A172 (cell line): ENCODE results near the gene PTPN5. TPM values are rescaled to one million over a fixed set of nuclear protein-coding genes. Genes with fewer than 3 reads are reported as not detected.
A peak's percentile ranks its signal among the peaks of the same experiment; 100 is the strongest.

ENCODE experiments used
- DNase-seq: peaks from one replicate; pipeline ENCODE4 v3.0.0-alpha.2; 2015; ENCODE audit warnings: low spot score
- total RNA-seq: library from RNA; depleted of rRNA; stranded (reverse); fragments of >200 nt; shearing (Covaris generic); gene quantifications from 2 replicates; pipeline ENCODE4 v1.2.3, GENCODE V29; 2014

PTPN5 gene
- total RNA-seq, 1 experiment from 2014 or later = not detected

DNA sequence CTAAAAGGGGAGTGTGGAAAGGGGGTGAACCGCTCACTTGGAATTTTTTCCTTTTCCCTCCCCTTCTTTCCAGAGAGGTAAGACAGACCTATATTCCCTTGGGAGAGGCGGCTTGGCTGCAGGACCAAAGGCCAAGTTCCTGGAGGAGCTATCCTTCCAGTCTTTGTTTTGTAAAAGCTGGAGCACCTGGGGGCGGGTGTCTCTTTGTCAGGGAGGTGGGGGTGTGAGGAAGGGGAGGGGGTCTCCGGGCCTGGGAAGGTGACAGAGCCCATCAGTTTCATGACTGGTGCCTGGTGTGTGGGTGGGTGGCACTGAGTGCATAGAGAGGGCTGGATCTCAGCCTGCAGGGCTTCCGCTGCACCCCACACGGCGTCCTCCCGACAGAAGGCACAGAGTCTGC lies 18.5 kb downstream of the PTPN5 start:
- DNase-seq = no peak

DNA sequence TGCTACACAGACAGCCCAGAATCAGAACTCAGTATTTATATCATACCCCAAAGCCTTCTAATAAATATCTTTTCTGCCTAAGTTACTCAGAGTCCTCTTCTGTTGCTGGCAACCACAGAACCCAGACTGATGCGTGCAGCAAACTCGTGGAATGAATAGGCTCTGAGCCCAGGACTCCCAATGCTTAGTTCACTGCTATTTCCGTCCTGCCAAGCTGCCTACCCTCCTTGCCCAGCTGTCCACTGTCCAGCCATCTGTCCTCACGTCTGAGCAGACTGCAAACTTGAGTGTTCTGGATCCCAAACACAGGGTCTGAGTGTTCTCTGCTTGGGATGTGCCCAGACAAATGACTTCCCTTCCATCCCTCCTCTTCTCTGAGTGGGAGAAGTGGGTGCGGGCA lies 19.4 kb downstream of the PTPN5 start:
- DNase-seq = no peak

DNA sequence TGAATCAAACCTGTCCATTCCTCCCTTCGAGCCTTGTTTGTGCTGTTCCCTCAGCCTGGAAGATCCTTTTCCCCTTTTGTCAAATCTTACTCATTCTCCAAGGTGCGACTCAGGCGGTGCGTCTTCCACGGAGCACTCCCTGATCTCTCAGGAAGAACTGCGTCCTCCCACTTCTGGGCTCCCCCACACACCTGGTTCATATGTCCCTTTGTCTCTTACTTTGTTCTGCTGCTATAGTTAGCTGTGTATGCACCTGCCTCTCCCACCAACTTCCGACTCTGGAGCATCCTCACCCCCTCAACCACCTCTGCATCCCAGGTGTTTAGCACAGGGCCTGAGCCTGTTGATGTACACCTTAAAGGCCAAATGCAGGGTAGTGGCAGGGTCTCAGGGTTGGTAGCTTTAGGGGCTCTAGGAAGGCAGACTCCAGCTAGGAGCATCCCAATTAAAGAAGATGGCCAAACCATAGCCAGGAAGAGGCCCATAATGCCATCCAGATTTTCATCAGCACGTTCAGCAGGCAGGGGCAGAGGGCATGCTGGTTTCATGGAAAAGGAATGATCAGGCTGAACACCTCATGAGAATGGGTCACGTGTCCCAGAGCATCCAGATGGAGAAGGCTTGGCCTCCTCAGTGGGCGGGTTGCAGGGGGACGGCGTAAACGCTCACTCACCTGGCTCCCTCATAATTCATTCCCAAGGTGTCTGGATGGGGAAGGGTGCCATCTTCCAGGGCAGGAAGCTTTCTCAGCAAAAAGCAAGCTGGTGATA lies 20.1 kb downstream of the PTPN5 start:
- no peak for DNase-seq

DNA sequence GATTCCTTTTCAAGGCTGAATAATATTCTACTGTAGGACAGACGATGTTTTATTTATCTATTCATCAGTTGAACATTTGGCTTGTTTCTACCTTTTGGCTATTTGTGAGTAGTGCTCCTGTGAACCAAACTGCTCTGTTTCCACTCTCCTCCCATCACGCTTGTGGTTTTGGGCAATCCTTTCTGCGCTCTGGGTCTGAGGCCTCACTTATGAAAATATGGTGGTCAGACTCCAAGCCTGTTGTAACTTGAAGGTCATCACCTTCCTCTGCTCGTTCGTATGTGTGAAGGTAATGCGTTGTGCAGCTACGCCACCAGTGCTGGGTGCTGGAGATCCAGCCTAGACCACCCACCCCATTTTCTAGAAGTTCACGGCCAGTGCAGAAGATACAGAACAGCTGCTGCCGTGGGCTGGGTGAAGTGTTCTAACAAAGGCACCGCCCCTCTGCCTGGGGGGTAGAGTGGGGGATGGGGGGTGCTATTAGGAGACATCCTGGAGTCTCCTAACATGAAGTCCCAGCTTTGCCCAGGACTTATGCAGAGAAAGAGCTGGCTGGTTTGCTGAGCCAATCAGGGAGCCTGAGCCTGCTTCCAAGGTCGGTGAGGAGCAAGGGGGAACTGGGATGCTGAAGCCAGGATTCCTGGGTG lies 21.0 kb downstream of the PTPN5 start:
- DNase-seq = no peak

DNA sequence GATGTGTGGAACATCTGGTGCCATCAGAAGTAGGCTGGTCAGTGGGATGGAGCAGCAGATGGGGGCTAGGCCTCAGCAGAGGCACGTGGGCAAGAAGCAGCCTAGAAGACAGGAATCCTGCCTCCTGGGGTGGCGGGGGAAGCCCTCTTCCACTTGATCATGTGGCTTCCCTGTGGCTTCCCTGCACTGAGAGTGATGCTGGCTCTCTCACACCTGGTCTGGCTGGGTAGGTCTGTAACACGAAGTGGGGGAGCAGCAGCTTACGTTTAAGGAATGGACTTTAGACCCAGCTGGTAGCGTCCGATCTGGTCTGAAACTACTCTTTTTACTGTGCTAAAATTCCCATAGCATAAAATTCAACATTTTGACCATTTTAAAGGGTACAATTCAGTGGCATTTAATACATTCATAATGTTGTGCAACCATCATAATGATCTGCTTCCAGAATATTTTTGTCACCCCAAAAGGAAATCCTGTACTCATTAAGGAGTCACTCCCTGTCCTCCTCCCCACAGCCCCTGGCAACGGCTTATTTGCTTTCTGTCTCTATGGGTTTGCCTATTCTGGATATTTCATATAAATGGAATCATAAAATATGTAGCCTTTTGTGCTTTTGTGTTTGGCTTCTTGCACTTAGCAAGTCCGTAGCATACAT lies 21.7 kb downstream of the PTPN5 start:
- DNase-seq = no peak

DNA sequence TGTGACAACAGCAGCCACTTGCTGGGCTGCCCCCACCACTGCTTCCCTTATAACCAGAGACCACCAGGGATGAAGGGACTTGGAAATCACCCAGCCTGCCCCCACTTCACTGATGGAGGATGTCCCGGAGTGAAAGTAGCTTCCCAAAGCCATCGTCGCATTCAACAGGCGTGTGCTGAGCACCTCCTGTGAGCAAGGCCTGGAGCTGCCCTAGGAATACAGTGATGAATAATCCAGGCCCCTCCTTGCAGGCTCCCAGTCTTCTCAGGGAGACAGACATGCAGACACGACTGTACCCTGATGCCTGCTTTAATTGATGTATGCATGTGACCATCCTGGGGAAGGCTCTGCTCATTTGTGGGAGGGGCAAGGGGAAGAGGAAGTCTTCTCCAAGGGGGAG lies 22.6 kb downstream of the PTPN5 start:
- DNase-seq = no peak

DNA sequence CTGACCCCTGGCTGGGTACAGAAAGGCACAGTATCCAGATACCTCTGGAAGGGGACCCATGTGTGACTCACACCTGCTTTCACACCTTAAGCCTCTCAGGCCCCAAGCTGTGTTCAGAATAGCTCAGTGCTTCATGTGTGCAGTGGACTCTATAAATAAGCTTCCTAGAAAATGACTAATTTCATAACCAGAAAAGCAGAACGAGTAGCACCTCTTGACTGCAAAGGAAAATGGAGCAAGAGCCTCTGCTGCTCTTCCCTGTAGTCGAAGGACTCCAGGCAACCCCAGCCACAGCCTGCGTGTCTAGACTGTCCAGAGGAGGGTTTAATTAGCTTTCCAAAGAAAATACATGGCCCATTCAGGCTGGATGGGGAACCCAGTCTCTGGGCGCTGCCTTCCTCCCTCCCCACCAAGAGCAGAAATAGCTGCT lies 23.1 kb downstream of the PTPN5 start:
- DNase-seq = no peak

DNA sequence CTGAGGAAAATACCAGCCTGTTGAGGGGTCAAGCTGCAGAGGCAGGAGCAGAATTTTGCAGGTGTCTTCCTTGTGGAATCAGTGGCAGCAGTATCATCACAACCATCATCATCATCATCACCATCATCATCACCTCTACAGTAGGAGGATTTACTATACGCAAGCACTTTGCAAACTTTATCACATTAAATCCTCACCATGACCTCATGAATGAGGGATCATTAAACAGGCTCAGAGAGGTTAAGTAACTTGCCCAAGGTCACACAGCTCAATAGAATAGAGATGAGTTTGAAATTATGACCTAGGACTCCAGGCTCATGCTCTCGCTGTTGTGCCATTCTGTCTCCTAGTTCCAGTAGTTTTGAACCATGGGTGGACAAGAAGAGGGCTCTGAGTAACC lies 25.6 kb downstream of the PTPN5 start:
- DNase-seq = no peak

DNA sequence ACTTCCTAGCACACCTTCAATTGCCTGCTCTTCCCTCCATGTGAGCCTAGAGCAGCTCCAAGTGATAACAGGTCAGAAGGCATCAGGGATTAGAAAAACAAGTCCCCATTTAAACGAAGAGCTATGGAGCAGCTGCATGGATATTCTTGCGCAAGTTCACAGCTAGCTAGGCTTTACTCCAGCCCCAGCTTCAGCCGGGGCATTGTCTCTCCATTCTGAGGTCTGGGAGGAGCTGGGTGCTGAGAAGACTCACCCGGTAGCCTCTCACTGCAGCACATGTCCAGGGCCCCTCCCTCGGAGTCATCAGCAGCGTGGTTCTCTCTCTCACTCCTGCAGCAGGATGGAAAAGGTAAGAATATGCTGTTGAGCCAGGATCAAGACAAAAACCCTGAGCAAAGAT lies 26.0 kb downstream of the PTPN5 start:
- no peak for DNase-seq

DNA sequence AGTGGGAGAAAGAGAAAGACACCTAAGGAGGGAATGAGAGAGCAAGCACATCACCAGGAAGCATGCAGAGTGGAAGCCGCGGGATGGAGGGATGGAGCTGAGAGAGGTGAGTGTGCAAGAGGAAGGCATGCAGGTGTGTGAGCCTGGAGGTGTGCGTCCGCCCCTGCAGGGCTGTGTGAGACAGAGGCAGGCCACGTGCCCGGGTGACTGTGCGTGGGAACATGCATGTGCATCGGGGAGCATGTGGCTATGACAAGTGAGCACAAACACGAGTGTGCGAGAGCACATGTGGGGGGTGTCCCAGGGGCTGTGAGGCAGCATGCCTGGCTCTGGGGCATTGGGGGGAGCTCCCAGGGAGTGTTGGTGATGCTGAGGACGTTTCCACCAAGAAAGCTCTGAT lies 29.9 kb downstream of the PTPN5 start:
- no peak for DNase-seq

DNA sequence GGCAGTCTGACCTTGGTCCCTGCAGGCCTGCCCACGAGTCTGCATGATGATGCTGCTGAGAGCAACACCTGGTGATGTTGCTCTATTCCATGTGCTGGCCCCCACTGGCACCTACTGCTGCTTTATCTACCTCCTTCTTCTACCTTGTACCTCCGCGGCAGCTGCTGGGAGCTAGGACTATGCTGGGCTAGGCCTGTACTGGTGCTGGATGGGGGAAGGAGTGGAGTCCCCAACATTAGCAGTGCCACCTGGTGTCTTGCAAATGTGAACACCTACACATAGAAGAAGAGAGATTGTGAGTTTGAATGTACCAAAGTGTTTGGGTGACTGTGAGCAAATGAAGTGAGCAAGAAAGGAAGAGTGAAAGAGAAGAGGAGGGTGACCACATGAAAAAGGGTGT lies 30.5 kb downstream of the PTPN5 start:
- DNase-seq = no peak

DNA sequence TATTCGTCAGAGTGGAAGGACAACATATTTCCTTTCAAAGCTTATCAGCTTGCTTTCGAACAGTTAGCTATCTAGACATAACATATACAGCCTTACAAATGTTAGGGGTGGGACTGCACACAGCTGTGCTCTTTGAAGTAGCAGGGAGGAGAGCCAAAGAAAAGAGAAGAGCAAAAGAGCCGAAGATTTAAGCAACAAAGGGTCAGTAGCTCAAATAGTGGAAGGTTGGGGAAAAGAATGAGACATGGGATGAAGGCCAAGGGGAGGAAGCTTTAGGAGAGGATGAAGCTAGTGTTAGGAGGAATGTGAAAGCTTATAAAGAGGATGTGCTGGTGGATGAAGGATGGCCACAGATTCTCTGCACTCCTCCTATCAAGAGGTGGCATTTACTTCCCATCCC lies 33.8 kb downstream of the PTPN5 start:
- no peak for DNase-seq

DNA sequence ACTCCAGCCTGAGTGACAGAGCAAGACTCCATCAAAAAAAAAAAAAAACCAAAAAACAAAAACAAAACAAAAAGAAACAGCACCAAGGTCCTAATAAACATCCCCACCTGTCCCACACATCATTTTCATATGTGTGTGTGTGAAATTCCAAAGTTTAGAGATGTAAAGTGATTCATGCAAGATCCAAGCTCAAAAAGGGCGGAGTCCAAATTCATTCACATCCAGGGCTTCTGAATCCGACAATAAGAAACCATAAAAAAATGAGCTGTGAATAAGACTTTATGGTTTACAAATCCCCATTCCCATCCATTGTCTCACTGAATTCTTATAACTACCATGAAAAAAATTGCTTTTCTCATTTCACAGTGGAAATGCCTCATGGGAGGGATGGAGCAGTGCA lies 34.7 kb downstream of the PTPN5 start:
- no peak for DNase-seq

DNA sequence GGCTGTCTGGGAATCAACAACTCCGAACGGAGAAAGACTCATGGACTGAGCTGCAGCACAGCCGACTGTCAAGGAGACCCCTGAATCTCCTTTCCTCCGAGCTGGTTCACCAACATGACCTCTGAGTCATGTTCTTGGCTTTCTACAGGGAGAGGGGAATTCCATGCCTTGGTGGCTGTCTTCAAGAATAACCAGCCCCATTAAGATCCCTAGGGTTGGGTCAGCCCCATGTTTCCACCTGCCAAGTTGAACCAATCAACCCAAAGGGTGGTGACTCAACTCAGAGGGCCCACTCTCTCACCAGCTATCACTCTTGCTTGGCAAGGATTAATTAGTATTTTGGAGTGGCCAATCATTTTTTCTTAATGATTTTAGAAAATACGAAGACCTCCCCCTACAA lies 37.3 kb downstream of the PTPN5 start:
- peak; percentile 79 for DNase-seq

DNA sequence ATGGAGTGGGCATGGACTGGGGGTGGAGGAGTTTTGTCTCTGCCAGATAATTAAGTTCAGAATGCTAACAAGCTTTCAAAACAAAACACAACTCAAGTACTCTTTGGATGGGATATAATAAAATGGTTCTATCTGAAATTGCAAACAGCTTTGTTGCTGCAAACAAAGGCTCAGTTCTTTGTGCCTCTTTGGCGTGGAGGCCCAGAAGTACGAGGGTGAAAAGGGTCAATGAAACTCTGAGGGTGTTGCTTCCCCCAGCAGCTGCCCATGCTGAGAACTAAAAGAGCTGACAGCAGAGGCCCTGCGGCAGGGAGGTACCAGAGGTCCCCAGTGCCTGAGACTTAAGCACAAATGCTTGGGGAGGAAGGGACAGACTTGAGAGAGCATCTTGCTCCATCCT lies 39.1 kb downstream of the PTPN5 start:
- no peak for DNase-seq

DNA sequence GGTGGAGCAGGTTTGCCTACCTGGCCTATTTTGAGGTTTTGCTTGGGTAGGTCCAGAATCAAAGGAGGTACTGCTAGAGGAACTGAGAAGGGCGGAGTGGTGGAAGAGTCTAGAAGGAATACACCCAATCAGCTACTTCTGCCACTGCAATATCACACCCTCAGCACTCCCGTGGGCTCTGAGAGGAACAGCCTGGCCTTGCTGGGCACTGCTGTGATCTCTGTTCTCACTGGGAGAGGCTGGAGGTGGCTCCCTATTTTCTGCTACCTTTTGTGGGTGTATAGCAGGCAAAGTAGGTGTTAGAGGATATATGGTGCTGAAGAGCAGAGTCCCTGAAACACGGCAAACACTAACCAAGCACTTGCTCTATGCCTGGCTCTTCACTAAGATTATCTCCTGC lies 40.7 kb downstream of the PTPN5 start:
- DNase-seq = no peak

DNA sequence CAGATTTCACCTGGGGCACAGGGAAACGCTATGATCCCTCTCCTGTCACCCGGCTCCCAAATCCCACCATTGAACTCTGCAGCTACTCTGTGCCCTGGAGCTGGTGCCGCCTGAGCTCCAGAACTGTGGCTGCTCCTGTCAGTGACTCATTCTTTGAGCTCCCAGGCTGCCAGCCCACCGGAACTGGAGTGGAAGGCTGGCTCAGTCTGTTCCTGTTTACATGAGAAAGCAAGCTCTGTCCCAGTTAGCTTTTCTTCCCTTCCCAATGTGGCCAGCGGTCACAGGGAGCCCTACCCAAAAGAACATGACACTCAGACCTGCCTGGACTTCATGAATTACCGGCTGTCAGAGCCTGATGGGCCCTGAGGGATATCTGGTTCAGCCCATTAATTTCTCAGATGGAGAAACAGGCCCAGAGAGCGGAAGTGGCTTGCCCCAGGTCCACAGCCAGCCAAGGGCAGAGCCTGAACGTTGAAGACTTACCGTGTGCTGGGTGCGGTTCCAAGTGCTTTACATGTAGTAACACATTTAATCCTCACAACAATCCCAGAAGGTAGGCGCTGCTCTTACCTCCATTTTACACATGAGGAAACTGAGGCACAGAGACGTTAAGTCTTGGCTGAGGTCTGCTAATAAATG lies 41.8 kb downstream of the PTPN5 start:
- peak; percentile 87 for DNase-seq

DNA sequence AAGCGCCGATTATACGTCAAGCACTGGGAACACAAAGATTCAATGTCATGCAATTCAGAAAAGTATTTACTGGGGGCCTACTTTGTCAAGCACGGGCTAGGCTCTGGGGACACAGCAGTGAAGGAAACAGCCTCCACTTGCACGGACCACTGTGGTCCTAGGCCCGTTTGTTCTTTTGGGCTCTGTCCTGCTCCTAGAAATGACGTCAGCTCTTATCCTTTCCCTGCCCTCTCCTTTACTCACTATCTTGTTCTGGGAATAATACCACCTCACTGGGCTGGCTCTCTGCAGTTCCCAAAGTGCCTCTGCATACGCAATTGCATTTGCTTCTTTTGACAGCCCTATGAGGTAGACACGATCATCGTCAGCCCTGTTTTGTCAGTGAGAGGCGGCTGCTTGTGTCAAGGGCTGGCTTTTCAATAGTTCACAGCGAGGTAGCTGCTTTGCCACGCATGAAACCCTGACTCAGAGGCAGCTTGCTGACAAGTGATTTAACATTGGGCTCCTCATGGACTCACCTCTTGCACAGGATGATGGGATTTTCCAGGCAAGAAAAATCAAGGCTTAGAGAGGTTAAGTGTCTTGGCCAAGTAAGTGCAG lies 42.7 kb downstream of the PTPN5 start:
- no peak for DNase-seq

DNA sequence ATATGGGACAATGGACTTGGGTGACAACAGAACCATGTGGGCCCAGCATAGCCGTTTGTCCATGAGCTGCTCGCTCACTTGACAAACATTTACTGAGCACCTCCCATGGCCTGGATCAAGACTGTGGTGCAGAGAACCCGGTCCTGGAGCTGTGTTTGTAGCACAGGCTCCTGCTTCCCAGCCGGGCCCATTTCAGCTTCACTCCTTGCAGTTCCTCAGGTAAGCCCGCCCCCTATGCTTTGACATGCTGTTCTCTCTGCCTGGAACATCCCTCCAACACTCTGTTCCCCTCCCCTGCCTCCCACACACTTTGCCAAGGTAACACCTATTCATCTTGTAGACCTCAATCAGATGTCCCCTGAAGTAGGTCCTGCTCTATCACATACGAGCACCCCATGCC lies 46.3 kb downstream of the PTPN5 start:
- DNase-seq = no peak

DNA sequence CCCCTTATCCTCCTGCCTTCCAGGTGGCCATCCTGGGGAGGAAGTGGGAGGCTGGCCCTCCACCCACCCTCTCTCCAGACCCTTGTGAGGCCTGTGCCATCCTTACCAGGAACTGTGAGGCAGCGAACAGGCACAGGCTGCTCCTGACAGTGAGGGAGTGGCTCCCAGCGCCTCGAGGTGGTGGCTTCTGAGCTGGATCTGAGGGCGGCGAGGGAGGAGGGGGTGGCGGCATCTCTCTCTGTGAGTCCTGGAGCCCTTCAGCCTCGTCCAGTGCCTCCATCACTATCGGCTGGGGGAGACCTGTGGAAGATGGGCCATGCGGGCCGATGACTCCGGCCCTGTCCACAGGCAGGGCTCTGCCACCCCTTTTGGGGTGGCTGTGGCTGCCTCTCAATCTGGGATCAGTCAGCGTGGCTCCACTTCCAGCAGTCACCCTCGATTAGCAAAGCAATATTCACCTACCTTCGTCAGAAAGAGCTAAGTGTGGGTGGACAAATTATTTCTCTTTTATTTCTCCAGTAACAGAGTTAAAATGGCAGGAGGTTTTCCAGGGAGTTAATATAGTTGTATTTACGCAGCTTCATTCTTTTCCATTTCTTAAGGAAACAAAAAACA lies 47.6 kb downstream of the PTPN5 start:
- no peak for DNase-seq

DNA sequence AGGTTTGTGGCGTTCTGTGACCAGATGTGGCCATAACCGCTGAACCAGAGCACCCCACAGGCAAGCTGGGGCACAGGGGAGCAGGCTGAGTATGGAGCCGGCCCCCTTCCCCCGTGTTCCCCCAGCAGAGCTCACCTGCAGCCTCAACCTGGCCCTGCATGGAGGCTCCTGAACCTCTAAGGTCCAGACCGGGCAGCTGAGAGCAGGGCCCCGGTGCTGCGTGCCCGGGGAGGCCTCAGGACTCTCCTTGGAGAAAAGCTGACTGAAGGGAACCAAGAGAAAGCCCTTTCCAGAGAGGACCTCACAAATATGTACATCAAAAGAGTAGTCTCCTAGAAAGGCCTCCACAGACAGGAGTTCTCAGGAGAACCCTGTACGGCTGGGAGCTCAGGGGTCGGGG lies 48.2 kb downstream of the PTPN5 start:
- no peak for DNase-seq

DNA sequence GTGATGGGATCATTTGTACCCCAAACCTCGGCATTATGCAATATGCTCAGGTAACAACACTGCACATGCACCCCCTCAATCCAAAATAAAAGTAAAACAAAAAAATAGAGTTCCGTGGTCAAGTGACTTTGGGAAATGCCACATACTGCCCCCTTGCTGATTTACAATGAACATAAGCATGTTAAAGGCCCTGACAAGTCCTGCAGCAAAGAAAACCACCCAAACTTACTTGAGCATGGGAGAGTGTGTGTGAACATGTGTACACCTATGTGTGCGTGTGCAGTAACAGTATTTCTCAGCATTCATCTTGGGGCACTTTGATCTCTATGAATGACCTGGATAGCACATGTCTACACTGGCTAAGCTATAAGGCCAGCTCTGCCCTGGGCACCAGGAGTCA lies 49.8 kb downstream of the PTPN5 start:
- DNase-seq = no peak
